ENCODE results near the gene SNX8.

SNX8 gene

GRCh38 chr7:2261611-2262010 lies 52.6 kb downstream of the SNX8 start:
- DNase-seq (ENCODE audit: low read depth in 2 of 2) = no peak

- DNase-seq (ENCODE audit: low read depth in 2 of 2) = no peak
Measured at GRCh38 chr7:2260820-2261219, 53.4 kb downstream of the SNX8 start.

- DNase-seq (ENCODE audit: low read depth in 2 of 2) = no peak
Measured at GRCh38 chr7:2259480-2259879, 54.8 kb downstream of the SNX8 start.

- no peak for DNase-seq (ENCODE audit: low read depth in 2 of 2)
Measured at GRCh38 chr7:2258661-2259365, 55.4 kb downstream of the SNX8 start.

- no peak for DNase-seq (ENCODE audit: low read depth in 2 of 2)
Measured at GRCh38 chr7:2257651-2258050, 56.6 kb downstream of the SNX8 start.

- DNase-seq (ENCODE audit: low read depth in 2 of 2) = no peak
Measured at GRCh38 chr7:2257046-2257551, 57.1 kb downstream of the SNX8 start.

GRCh38 chr7:2256306-2257045 lies 57.8 kb downstream of the SNX8 start:
- DNase-seq (ENCODE audit: low read depth in 2 of 2) = no peak

- no peak for DNase-seq (ENCODE audit: low read depth in 2 of 2)
Measured at GRCh38 chr7:2255145-2256139, 58.8 kb downstream of the SNX8 start.

- no peak for DNase-seq (ENCODE audit: low read depth in 2 of 2)
Measured at GRCh38 chr7:2254429-2255144, 59.7 kb downstream of the SNX8 start.

- DNase-seq (ENCODE audit: low read depth in 2 of 2) = no peak
Measured at GRCh38 chr7:2253525-2254244, 60.6 kb downstream of the SNX8 start.

- no peak for DNase-seq (ENCODE audit: low read depth in 2 of 2)
Measured at GRCh38 chr7:2253021-2253420, 61.2 kb downstream of the SNX8 start.

GRCh38 chr7:2251841-2252771 lies 62.1 kb downstream of the SNX8 start:
- no peak for DNase-seq (ENCODE audit: low read depth in 2 of 2)

GRCh38 chr7:2251381-2251780 lies 62.9 kb downstream of the SNX8 start:
- DNase-seq (ENCODE audit: low read depth in 2 of 2) = no peak

- DNase-seq (ENCODE audit: low read depth in 2 of 2) = no peak
Measured at GRCh38 chr7:2249744-2250323, 64.4 kb downstream of the SNX8 start.

GRCh38 chr7:2248984-2249694 lies 65.1 kb downstream of the SNX8 start:
- peak; percentile 76 to 80 for DNase-seq (ENCODE audit: low read depth in 2 of 2)

- DNase-seq (ENCODE audit: low read depth in 2 of 2) = no peak
Measured at GRCh38 chr7:2247141-2247995, 66.9 kb downstream of the SNX8 start.

- no peak for DNase-seq (ENCODE audit: low read depth in 2 of 2)
Measured at GRCh38 chr7:2245883-2246675, 68.2 kb downstream of the SNX8 start.

Data from fibroblast of skin of left biceps (primary cell).